Liver (tissue), 3 donors: ENCODE measurements around the gene SH3RF3.

Experiments
- CTCF ChIP-seq: fragments of 150-350 bp; IDR thresholded peaks from 2 replicates; pipeline ENCODE4 v1.5.1; 2017; ENCODE audit warnings: improper control_type of control experiment, low read depth, low read length; ENCODE audit not compliant: missing input control
- EGR1 ChIP-seq, 2 donors: IDR thresholded peaks; 2 replicates each; pipeline ENCODE4 v1.6.1; 2016 to 2018; ENCODE audit warnings: antibody characterized with exemption in 2 of 2, low read depth in 2 of 2
- RAD21 ChIP-seq, 2 donors: IDR thresholded peaks; 2 replicates each; pipeline ENCODE4 v1.6.1; 2016; ENCODE audit warnings: antibody characterized with exemption in 2 of 2, mild to moderate bottlenecking in 2 of 2
- REST ChIP-seq: IDR thresholded peaks from 2 replicates; pipeline ENCODE4 v1.6.1; 2016; ENCODE audit warnings: antibody characterized with exemption, mild to moderate bottlenecking
- SP1 ChIP-seq: IDR thresholded peaks from 2 replicates; pipeline ENCODE4 v1.6.1; 2018; ENCODE audit warnings: antibody characterized with exemption, mild to moderate bottlenecking
- YY1 ChIP-seq: IDR thresholded peaks from 2 replicates; pipeline ENCODE4 v1.6.1; 2016; ENCODE audit warnings: antibody characterized with exemption, mild to moderate bottlenecking
- TF ChIP-seq, protein P1 (sequence below): IDR thresholded peaks from 2 replicates; pipeline ENCODE4 v1.6.1; 2016; ENCODE audit warnings: antibody characterized with exemption
- TF ChIP-seq, protein P2 (sequence below): IDR thresholded peaks from 2 replicates; pipeline ENCODE4 v1.6.1; 2016; ENCODE audit warnings: antibody characterized with exemption
- donor health status: healthy.
- donor health status: healthy.

- TF ChIP-seq EGR1 (IDR thresholded peaks at IDR 0.05; ENCODE audit: low read depth in 2 of 2) (no peak), SP1 (no peak), CTCF (no peak), RAD21 (IDR thresholded peaks at IDR 0.05) (no peak), YY1 (no peak), REST (no peak)
- TF ChIP-seq, protein P1, sequence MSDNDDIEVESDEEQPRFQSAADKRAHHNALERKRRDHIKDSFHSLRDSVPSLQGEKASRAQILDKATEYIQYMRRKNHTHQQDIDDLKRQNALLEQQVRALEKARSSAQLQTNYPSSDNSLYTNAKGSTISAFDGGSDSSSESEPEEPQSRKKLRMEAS = no peak
- TF ChIP-seq, protein P2, sequence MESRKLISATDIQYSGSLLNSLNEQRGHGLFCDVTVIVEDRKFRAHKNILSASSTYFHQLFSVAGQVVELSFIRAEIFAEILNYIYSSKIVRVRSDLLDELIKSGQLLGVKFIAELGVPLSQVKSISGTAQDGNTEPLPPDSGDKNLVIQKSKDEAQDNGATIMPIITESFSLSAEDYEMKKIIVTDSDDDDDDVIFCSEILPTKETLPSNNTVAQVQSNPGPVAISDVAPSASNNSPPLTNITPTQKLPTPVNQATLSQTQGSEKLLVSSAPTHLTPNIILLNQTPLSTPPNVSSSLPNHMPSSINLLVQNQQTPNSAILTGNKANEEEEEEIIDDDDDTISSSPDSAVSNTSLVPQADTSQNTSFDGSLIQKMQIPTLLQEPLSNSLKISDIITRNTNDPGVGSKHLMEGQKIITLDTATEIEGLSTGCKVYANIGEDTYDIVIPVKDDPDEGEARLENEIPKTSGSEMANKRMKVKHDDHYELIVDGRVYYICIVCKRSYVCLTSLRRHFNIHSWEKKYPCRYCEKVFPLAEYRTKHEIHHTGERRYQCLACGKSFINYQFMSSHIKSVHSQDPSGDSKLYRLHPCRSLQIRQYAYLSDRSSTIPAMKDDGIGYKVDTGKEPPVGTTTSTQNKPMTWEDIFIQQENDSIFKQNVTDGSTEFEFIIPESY = no peak
These were observed 378.2 kb downstream of the SH3RF3 start for GRCh38 chr2:109507217-109507616.
